Upper lobe of left lung (tissue), 4 donors: ENCODE results near the gene ITPR1.

Source experiments
- EP300 ChIP-seq, 4 donors: sonication (generic); formaldehyde crosslinking; IDR thresholded peaks; one replicate each; pipeline ENCODE4 v1.5.1; 2017; ENCODE audit warnings: antibody characterized with exemption in 4 of 4, control low read depth in 2 of 4
- POLR2A ChIP-seq, 4 donors: fragments of 450-650 bp; IDR thresholded peaks; one replicate each; pipeline ENCODE4 v1.5.1; 2016 to 2017; ENCODE audit warnings: antibody characterized with exemption in 4 of 4, mild to moderate bottlenecking in 2 of 4
- POLR2AphosphoS5 ChIP-seq, 2 donors: sonication (generic); formaldehyde crosslinking; IDR thresholded peaks; one replicate each; pipeline ENCODE4 v1.5.1; 2017; ENCODE audit warnings: antibody characterized with exemption in 2 of 2
- TF ChIP-seq, protein P1 (sequence below), 6 experiments: fragments of 450-650 bp in 4 of 6; fragments of 200-600 bp in 2 of 6; sonication (generic) in 2 of 6; IDR thresholded peaks; one replicate each; pipeline ENCODE4 v1.5.1; 2016 to 2019; ENCODE audit warnings: antibody characterized with exemption in 6 of 6

DNA sequence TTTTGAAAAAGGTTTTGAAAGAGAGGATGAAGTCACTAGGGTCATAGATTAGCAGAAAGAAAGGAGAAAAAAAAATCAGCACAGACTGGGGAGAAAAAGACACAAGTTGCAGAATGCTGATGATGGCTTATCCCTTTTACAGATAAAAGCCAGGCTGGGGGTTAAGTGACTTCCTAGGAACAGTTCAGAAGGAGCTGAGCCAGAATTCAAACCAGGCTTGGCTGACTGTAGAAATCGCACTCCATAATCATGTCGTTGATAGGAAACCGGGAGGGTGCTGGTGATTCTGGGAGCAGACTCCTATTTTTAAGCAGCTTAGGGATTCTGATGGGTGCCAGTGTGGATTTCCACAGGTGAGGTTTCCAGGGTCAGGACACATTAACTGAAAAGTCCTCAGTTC lies 326.6 kb downstream of the ITPR1 start:
- TF ChIP-seq, protein P1, sequence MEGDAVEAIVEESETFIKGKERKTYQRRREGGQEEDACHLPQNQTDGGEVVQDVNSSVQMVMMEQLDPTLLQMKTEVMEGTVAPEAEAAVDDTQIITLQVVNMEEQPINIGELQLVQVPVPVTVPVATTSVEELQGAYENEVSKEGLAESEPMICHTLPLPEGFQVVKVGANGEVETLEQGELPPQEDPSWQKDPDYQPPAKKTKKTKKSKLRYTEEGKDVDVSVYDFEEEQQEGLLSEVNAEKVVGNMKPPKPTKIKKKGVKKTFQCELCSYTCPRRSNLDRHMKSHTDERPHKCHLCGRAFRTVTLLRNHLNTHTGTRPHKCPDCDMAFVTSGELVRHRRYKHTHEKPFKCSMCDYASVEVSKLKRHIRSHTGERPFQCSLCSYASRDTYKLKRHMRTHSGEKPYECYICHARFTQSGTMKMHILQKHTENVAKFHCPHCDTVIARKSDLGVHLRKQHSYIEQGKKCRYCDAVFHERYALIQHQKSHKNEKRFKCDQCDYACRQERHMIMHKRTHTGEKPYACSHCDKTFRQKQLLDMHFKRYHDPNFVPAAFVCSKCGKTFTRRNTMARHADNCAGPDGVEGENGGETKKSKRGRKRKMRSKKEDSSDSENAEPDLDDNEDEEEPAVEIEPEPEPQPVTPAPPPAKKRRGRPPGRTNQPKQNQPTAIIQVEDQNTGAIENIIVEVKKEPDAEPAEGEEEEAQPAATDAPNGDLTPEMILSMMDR (IDR thresholded peaks at IDR 0.05): no peak
- TF ChIP-seq EP300 (IDR thresholded peaks at IDR 0.05): no peak
- no peak for TF ChIP-seq POLR2A (IDR thresholded peaks at IDR 0.05)
- TF ChIP-seq POLR2AphosphoS5 (IDR thresholded peaks at IDR 0.05): no peak
